Daoy (cell line): ENCODE data around the gene METTL4. TPM values are rescaled to one million over a fixed set of nuclear protein-coding genes. Genes with fewer than 3 reads are reported as not detected.

Source experiments
- DNase-seq: peaks from one replicate; pipeline ENCODE4 v3.0.0-alpha.2; 2015; ENCODE audit warnings: low read depth
- total RNA-seq: library from RNA; depleted of rRNA; stranded (reverse); fragments of >200 nt; shearing (Covaris generic); gene quantifications from 2 replicates; pipeline ENCODE4 v1.2.3, GENCODE V29; 2014; rRNA removed

Gene METTL4
- total RNA-seq, 1 experiment from 2014 or later, result 5.3 TPM

DNA sequence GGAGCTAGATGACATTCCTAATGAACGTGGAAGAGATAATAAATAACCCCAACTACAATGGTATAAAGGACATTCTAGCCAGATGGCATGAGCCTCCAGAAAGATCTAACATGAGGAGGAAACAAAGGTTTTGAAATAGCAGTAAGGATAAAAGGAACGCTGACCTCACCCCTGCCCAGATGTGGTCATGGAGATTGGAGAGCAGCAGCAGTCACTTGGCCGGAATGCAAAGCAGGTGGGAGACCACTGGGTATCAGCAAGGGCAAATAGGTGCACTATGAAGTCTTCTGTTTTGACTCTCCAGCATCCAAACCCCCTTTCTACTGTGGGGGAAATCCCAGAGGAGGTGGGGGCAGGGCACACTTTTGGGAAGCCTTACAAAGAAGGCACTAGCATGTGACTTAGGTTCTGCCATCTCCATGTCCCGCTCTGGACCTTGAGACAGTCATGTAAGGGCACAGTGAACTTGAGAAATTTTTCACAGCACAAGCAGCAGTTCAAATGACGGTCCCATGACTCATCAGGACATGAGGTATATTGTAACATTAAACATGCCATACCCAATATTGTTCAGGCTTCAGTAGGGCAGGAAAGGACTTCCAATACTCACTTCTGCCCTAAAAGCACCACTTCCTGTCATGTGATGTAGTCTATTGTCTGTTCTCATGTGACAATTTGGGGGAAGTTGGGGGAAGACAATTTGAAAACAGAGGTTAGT is 55.2 kb downstream of the METTL4 start:
- peak; percentile 77 for DNase-seq

DNA sequence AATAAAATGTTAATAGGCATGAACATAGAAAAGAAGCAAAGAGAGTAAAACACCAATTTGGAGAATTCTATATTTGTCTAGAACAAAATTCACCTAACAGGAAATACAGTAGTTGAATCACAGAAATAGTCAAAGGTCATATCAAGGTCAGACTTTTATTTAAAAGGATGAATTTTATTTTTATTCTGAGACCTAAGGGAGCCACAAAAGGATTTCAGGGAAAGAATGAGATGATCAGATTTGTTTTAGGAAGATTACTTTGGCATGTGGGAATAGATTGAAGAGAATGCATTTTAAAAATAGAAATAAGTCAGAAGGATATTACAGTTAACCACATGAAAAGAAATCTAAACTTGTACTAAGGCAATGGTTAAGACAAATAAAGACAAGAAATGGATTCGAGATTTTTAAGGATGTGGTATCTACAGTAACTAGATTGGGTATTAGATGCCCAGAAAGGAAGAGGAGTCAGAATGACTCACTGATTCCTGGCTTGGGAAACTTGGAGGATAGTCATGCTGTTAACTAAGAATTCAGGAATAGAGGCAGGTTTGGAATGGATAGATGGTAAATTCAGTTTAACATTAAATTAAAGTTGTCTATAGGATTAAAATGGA is 56.0 kb downstream of the METTL4 start:
- DNase-seq, result peak; percentile 70

DNA sequence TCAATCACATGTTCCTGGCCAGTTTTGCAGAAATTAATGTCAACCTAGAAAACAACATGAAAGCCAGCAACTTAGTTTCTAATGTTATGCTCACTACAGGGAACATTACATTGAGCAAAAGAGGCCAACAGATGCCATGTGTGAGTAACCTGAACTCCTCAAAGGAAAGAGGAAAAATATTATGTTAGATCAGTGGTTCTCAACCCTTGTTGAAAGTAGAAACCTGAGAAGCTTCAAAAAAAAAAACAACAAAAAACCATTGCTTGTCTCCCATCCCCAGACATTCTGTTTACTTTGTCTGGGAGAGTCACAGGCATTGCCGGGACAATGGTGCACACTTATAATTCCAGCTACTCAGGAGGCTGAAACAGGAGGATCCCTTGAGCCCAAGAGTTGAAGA is 57.7 kb downstream of the METTL4 start:
- peak; percentile 3 for DNase-seq

DNA sequence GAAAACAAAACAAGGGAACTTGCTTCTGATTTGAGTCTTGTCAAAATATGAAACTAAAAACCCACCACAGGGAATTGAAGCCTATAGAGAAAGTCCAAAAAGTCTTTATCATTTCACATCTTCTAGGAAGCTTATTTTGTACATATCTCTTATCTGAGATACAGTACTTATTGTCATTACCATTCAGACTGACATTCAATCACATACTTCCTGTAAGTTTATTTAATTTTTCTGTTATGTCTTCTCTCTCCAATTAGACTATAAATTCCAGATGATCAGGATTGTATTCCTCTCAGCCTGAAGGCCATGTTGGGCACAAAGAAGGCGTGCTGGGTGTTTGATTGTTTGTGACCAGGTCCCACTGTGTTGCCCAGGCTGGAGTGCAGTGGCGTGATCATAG is 59.2 kb downstream of the METTL4 start:
- DNase-seq, result no peak

DNA sequence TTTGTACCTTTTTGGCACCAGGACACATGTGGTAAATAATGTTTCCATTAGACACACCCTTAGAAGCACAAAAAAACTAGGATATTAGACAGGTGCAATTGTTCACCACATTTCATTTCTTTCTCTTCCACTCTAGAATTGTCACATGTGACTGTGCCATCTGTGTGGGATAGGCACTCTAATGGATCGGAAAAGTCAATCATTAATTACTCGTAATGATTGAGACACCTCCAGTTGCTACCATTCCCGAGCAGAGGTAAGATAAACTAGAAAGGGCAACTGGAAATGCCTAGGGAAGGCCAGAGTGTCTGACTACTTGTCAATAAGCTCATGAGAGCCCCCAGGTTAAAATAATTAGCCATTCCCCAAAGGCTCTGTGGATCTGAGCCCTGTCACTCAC is 59.9 kb downstream of the METTL4 start:
- DNase-seq, result no peak

DNA sequence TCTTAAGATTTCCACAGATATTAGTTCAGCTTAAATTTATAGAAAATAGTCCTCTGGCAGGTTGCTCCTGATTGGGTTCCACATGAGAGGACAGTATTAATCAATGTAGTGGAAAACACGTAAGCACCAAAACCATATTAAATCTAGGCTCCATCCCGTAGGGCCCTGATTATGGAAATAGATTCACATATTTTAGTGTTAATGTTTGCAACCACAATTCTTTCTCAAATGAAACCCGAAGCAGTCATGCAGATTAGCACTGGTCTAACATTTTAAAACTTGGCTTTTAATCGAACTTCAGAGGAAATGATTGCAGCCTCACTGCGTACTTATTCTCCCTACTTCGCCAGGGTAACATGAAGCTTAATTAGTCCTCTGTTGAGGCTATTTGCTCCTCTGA is 60.9 kb downstream of the METTL4 start:
- DNase-seq, result no peak

DNA sequence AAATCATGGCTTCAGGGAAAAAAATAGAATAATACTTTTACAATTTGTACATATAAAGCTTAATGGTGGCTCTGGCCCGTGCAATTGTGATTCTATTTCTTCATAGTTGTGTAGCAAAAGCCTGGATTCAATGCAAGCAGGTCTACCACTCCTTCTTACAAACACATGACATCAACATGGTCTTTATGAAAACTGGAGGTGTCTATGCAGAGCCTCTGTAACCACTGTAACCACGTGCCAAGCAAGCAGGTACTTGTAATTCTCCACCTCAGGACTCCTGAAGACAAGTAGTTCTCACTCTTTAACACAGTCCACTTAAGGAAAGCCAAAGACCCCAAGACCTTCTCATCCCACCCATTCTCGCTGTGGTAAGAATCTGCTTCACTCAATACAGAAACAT is 62.6 kb downstream of the METTL4 start:
- no peak for DNase-seq

DNA sequence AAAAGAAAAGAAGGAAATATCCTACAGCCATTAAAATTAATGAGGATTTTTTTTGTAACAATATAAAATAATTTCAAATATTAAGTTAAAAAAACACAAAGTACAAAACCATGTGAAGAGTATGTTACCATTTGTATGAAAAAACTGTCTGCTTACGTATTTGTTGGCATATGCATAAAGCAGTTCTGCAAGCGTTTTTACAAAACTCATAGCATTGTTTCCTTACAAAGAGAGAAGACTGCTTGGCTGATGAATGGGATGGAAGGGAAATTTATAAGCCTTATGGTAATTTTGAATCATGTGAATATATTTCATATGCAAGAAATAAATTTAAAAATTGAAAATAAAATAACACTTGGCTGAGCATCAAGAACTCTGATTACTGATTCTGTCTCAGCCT is 63.1 kb downstream of the METTL4 start:
- no peak for DNase-seq

DNA sequence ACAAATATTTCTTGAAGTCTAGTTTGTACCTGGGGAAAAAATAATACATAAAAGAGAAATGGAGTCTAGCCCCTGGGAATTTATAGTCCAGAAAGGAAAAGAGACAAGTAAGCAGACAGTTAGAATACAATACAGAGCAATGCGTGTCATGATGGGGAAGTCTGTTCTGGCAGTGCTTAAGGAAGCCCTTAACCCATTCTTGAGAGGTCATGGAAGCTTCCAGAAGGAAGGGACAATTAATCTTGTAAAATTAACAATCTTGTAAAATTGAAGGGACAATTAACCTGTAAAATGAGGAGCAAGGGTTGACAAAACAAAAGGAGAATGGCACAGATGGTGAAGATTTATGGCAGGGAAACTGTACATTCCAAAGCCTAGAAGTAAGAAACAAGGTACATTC is 66.7 kb downstream of the METTL4 start:
- no peak for DNase-seq

DNA sequence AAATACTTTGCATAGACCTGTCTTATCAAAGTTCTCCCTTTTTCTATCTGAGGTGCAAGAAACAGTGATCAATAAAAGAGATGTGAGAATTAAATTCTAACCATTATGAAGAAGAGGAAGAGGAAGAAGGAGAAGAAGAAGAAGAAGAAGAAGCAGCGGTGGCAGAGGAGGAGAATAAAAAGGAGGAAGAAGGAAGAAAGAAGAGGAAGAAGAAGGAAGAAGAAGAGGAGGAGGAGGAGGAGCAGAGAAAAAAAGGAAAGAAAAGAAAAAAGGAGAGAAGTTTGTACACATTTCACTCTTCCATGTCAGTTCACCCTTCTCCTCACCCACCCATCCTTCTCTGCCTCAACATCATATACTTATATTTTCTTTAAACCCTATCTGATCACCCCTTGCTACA is 68.4 kb downstream of the METTL4 start:
- no peak for DNase-seq

DNA sequence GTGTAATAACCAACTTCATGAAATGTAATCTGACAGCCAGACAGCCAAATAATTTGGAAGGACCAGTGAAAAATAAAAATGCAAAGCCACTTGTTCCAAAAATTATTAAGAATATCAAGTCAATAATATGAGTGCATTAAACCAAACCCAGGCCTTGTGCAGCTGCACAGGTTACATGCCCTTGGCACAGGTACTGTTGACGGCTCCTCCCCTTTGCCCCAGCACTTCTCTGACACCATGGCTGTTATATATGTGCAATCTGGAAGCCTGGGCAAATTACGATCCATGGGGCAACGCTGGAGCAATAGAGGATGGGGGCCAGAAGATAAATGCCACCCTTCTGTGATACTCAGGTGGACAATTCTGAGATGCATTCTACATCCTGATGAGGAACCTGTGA is 68.9 kb downstream of the METTL4 start:
- DNase-seq, result no peak

DNA sequence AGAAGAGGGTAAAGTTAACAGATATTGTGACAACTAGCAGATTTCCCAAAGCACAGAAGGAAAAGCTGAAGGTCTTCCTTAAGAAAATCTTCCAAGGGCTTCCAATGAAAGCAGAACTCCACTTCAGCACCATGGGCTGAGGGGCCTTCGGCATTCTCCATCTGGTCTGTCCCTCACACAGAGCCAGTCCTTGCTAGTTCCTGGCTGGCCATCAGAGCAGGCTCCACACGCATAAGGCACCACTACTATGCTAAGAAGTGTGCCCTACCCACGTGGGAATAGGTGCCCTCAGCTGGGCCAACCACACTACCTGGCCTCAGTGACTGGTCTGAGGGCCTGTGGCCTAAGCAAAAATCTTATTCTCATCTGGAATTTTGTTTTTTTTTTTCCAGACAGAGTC is 73.5 kb downstream of the METTL4 start:
- no peak for DNase-seq

DNA sequence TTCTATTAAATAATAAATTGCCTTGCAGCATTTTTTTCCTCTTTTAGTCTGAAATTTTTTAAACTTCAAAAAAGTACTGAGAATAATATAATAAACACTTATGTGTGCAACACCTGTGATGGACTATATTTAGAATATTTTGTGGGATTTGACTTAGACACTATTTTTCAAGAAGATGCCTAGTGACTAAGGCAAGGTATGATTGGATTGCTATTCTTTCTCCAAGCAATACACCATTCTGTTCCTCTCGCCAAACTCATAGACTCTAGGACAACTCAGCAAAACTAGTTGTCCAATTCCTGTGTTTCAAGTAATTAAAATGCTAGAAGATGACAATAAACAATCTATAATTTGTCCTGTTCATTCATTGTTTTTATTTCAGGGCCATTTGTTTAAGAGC is 75.9 kb downstream of the METTL4 start:
- DNase-seq, result no peak

DNA sequence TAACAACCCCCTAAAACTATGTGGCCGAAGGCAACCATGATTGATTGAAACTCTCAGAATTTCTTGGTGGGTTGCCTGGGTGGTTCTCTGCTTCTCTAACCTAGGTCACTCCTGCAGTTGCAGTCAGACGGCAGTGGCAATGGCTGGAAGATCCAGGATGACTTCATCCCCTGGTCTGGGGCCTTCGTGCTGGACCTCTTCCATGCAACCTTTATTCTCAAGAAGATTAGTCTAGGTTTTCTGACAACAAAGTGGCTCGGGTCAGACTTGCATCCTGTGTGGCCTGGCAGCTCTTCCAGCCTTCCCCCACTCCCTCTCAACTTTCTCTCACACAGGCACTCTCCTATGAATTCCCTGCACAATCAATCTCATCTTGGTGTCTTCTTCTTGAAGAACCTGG is 76.4 kb downstream of the METTL4 start:
- DNase-seq, result no peak

Other genes with a start within 250 kb of the METTL4 start
- 48.9 and 56.7 TPM in 2 replicates for gene NDC80, start 52 bp upstream of the METTL4 start, total RNA-seq
- 27.4 and 37.8 TPM in 2 replicates for gene SMCHD1, start 84.2 kb upstream of the METTL4 start, total RNA-seq